H1 (cell line): ENCODE measurements around the gene APOL3. TPM values are rescaled to one million over a fixed set of nuclear protein-coding genes. Genes with fewer than 3 reads are reported as not detected.

ENCODE experiments used
- CTCF ChIA-PET: fragments of 300-600 bp; sonication (Branson Sonifier 250); formaldehyde crosslinking; loops from one replicate; lab custom pipeline; 2021; ENCODE audit not compliant: partially characterized antibody; lab: Charles Lee
- POLR2A ChIA-PET: fragments of 300-600 bp; sonication (Branson Sonifier 250); formaldehyde crosslinking; loops from one replicate; lab custom pipeline; 2021; ENCODE audit warnings: inconsistent platforms; ENCODE audit not compliant: partially characterized antibody; lab: Charles Lee
- DNase-seq, 2 experiments: peaks; one replicate each; pipeline versions ENCODE4 v3.0.0 to v3.0.0-alpha.2; 2010 to 2022; ENCODE audit warnings: low spot score in 2 of 2, low read depth in 1 of 2, mixed read lengths in 1 of 2
- FAIRE-seq: peaks from 2 replicates; lab custom pipeline; 2011; peaks lifted over from hg19 to GRCh38; lab: Jason Lieb, UNC
- H2AFZ ChIP-seq: 2 replicates; pipeline ENCODE4 v1.8.1; 2012; ENCODE audit warnings: low read length, inconsistent platforms
- H2AK5ac ChIP-seq: 2 replicates; pipeline ENCODE4 v1.6.1; 2013; ENCODE audit warnings: low read depth, low read length
- H2BK120ac ChIP-seq: replicated peaks from 2 replicates; pipeline ENCODE3; 2013; ENCODE audit warnings: low read depth, low read length, inconsistent platforms
- H2BK12ac ChIP-seq: 2 replicates; pipeline ENCODE4 v1.6.1; 2013; ENCODE audit warnings: low read depth, low read length
- H2BK15ac ChIP-seq: 2 replicates; pipeline ENCODE4 v1.6.1; 2013; ENCODE audit warnings: low read length
- H2BK20ac ChIP-seq: 2 replicates; pipeline ENCODE4 v1.6.1; 2013; ENCODE audit warnings: low read length
- H2BK5ac ChIP-seq: 2 replicates; pipeline ENCODE4 v1.6.1; 2013; ENCODE audit warnings: low read depth, low read length
- H3K14ac ChIP-seq: 2 replicates; pipeline ENCODE4 v1.6.1; 2013; ENCODE audit warnings: inconsistent platforms; ENCODE audit not compliant: insufficient read length
- H3K18ac ChIP-seq: 2 replicates; pipeline ENCODE4 v1.6.1; 2013; ENCODE audit warnings: low read length; ENCODE audit errors: extremely low read depth
- H3K23ac ChIP-seq: 2 replicates; pipeline ENCODE4 v1.6.1; 2013; ENCODE audit warnings: inconsistent platforms; ENCODE audit not compliant: insufficient read length
- H3K23me2 ChIP-seq: 2 replicates; pipeline ENCODE4 v1.6.1; 2013; ENCODE audit warnings: low read depth, low read length
- H3K27ac ChIP-seq: 2 replicates; pipeline ENCODE4 v1.6.1; 2011; ENCODE audit warnings: low read depth, low read length, inconsistent platforms
- H3K27me3 ChIP-seq, 4 experiments: replicated peaks in 1 of 4; 1 replicate in 1 of 4; 2 replicates in 3 of 4; pipeline versions ENCODE4 v1.6.1 to v1.8.1; 2011 to 2013; ENCODE audit warnings: low read length in 3 of 4, mild to moderate bottlenecking in 3 of 4, inconsistent platforms in 2 of 4, mixed read lengths in 2 of 4, moderate library complexity in 1 of 4; ENCODE audit not compliant: control insufficient read depth in 3 of 4, insufficient read depth in 3 of 4; ENCODE audit errors: extremely low read depth in 1 of 4
- H3K36me3 ChIP-seq, 4 experiments: 2 replicates each; pipeline versions ENCODE4 v1.6.1 to v1.8.1; 2011 to 2013; ENCODE audit warnings: mild to moderate bottlenecking in 4 of 4, low read length in 3 of 4, moderate library complexity in 2 of 4, control low read depth in 1 of 4, inconsistent platforms in 1 of 4; ENCODE audit not compliant: insufficient read depth in 4 of 4, control insufficient read depth in 2 of 4
- H3K4ac ChIP-seq: replicated peaks from 2 replicates; pipeline ENCODE3; 2013; ENCODE audit warnings: low read length, low read depth, mixed read lengths, inconsistent platforms; ENCODE audit not compliant: insufficient read length
- H3K4me1 ChIP-seq, 4 experiments: replicated peaks in 1 of 4; 1 replicate in 1 of 4; 2 replicates in 3 of 4; pipeline versions ENCODE4 v1.6.1 to v1.8.1; 2011 to 2013; ENCODE audit warnings: low read length in 3 of 4, inconsistent platforms in 2 of 4, mixed read lengths in 1 of 4; ENCODE audit not compliant: insufficient read depth in 4 of 4, control insufficient read depth in 3 of 4
- H3K4me2 ChIP-seq, 2 experiments: 2 replicates each; pipeline versions ENCODE4 v1.6.1 to v1.8.1; 2011 to 2013; ENCODE audit warnings: low read depth in 2 of 2, low read length in 2 of 2, control low read depth in 1 of 2, inconsistent platforms in 1 of 2, mild to moderate bottlenecking in 1 of 2; ENCODE audit not compliant: insufficient read depth in 1 of 2
- H3K4me3 ChIP-seq, 4 experiments: fragments of 200-600, 300-600 bp in 1 of 4; sonication (generic), shearing (Covaris generic), sonication (Bioruptor Twin) in 1 of 4; 2 replicates each; pipeline versions ENCODE4 v1.5.1 to v1.8.1; 2011 to 2016; ENCODE audit warnings: low read length in 4 of 4, low read depth in 3 of 4, control low read depth in 2 of 4, inconsistent platforms in 2 of 4, mild to moderate bottlenecking in 2 of 4, mixed read lengths in 1 of 4, moderate library complexity in 1 of 4; ENCODE audit not compliant: insufficient read depth in 2 of 4; ENCODE audit errors: extremely low read depth in 1 of 4
- H3K56ac ChIP-seq: replicated peaks from 2 replicates; pipeline ENCODE3; 2013; ENCODE audit warnings: low read depth, mild to moderate bottlenecking, mixed read lengths, low read length, inconsistent platforms; ENCODE audit not compliant: insufficient read length
- H3K79me1 ChIP-seq: 2 replicates; pipeline ENCODE4 v1.6.1; 2013; ENCODE audit warnings: low read depth, low read length, control low read depth
- H3K79me2 ChIP-seq, 2 experiments: 2 replicates each; pipeline versions ENCODE4 v1.6.1 to v1.8.1; 2012 to 2013; ENCODE audit warnings: low read length in 2 of 2, mild to moderate bottlenecking in 2 of 2, inconsistent platforms in 1 of 2; ENCODE audit not compliant: insufficient read depth in 2 of 2, control insufficient read depth in 1 of 2
- H3K9ac ChIP-seq, 4 experiments: replicated peaks in 1 of 4; 1 replicate in 1 of 4; 2 replicates in 3 of 4; pipeline versions ENCODE4 v1.6.1 to v1.8.1; 2011 to 2013; ENCODE audit warnings: low read depth in 3 of 4, low read length in 3 of 4, control low read depth in 2 of 4, mild to moderate bottlenecking in 2 of 4, moderate library complexity in 2 of 4, inconsistent platforms in 1 of 4; ENCODE audit errors: extremely low read depth in 1 of 4
- H3K9me3 ChIP-seq, 2 experiments: 2 replicates each; pipeline versions ENCODE4 v1.6.1 to v1.8.1; 2012 to 2013; ENCODE audit warnings: mild to moderate bottlenecking in 2 of 2, moderate library complexity in 2 of 2, control low read depth in 1 of 2, inconsistent platforms in 1 of 2, low read depth in 1 of 2, low read length in 1 of 2, mixed read lengths in 1 of 2; ENCODE audit not compliant: insufficient read depth in 2 of 2
- H4K20me1 ChIP-seq, 2 experiments: replicated peaks in 1 of 2; 2 replicates each; pipeline versions ENCODE3 to v1.8.1; 2011 to 2013; ENCODE audit warnings: inconsistent platforms in 2 of 2, low read length in 2 of 2, mild to moderate bottlenecking in 1 of 2; ENCODE audit not compliant: insufficient read depth in 2 of 2, control insufficient read depth in 1 of 2
- H4K5ac ChIP-seq: 2 replicates; pipeline ENCODE4 v1.6.1; 2013; ENCODE audit warnings: low read length, low read depth, mixed read lengths, inconsistent platforms; ENCODE audit not compliant: insufficient read length
- H4K8ac ChIP-seq: 2 replicates; pipeline ENCODE4 v1.8.0; 2013; ENCODE audit warnings: mild to moderate bottlenecking, moderate library complexity, low read length, inconsistent platforms; ENCODE audit not compliant: insufficient read depth; ENCODE audit errors: extremely low read depth
- H4K91ac ChIP-seq: replicated peaks from 2 replicates; pipeline ENCODE3; 2013; ENCODE audit warnings: low read length, mixed read lengths, inconsistent platforms; ENCODE audit not compliant: insufficient read length
- CREB1 ChIP-seq: IDR thresholded peaks from 2 replicates; pipeline ENCODE4 v1.6.1; 2012; ENCODE audit warnings: inconsistent platforms
- CTBP2 ChIP-seq: IDR thresholded peaks from 2 replicates; pipeline ENCODE4 v1.7.0; 2011; ENCODE audit warnings: borderline replicate concordance, mild to moderate bottlenecking, moderate library complexity, mixed read lengths, low read length; ENCODE audit not compliant: insufficient read depth, insufficient read length
- POLR2AphosphoS5 ChIP-seq: IDR thresholded peaks from 2 replicates; pipeline ENCODE4 v1.6.1; 2011; ENCODE audit warnings: low read depth, low read length
- RAD21 ChIP-seq, 2 experiments: IDR thresholded peaks in 1 of 2; conservative IDR thresholded peaks in 1 of 2; 2 replicates each; pipeline ENCODE4 v1.6.1; 2011; ENCODE audit warnings: low read depth in 2 of 2, low read length in 2 of 2, improper control_type of control experiment in 1 of 2, inconsistent platforms in 1 of 2, mild to moderate bottlenecking in 1 of 2, moderate library complexity in 1 of 2
- RBBP5 ChIP-seq: IDR thresholded peaks from 2 replicates; pipeline ENCODE4 v1.7.1; 2012; ENCODE audit warnings: low read depth, mild to moderate bottlenecking, inconsistent platforms, low read length, moderate library complexity, borderline replicate concordance
- SRF ChIP-seq: IDR thresholded peaks from 2 replicates; pipeline ENCODE4 v1.6.1; 2011; ENCODE audit warnings: mild to moderate bottlenecking, low read depth, low read length, moderate library complexity
- SUZ12 ChIP-seq: fragments of 200-600 bp; sonication (generic); IDR thresholded peaks from 2 replicates; pipeline ENCODE4 v1.6.1; 2012; ENCODE audit warnings: mild to moderate bottlenecking, inconsistent platforms, low read length, moderate library complexity, mixed read lengths
- WGBS, 2 experiments: shearing (Covaris generic) in 1 of 2; methylation state at CpG; one replicate each; pipeline versions ENCODE4 v1.1.6 to v1.1.7; 2013 to 2015; ENCODE audit warnings: low lambda C conversion rate in 2 of 2, mixed read lengths in 2 of 2, inconsistent platforms in 1 of 2, low coverage in 1 of 2, missing lambda C conversion rate in 1 of 2; ENCODE audit not compliant: insufficient replicate concordance in 2 of 2, insufficient coverage in 1 of 2, insufficient read length in 1 of 2; ENCODE audit errors: extremely low coverage in 1 of 2, missing lambda C conversion rate in 1 of 2; 5-methylcytosine and 5-hydroxymethylcytosine counted together
- polyA plus RNA-seq, 7 experiments: library from polyadenylated mRNA; depleted of rRNA in 3 of 7; stranded (reverse) in 5 of 7; unstranded in 2 of 7; fragments of >200 nt in 5 of 7; fragments of 200-250 nt in 2 of 7; gene quantifications; 1 replicate in 5 of 7; 2 replicates in 1 of 7; 4 replicates in 1 of 7; pipeline versions ENCODE4 v1.2.1 to v1.2.3, GENCODE V29; 2011 to 2013; ENCODE audit warnings: missing spikeins in 2 of 7, mixed read lengths in 2 of 7
- total RNA-seq: library from RNA; stranded (reverse); fragmentation: NEBNext Ultra II Directional; extraction: Animal tissue kit (Norgen Biotek cat#: 25700); gene quantifications from 2 replicates; pipeline ENCODE4 v1.2.1, GENCODE V29; 2021

APOL3 gene
- total and polyA plus RNA-seq, 2 of the 8 experiments (the other 6 are each of a cell fraction or from before 2014, with no cell fraction given) = 0.12 TPM; not detected in 1

- ChIA-PET CTCF (interaction anchor here (1.1 to 8.4 kb wide), 7 partner anchors 9 to 318 kb away, joined by 3 to 86 read pairs (median 4); no protein-coding TSS in a partner anchor), POLR2A (no interaction called here)
- DNase-seq (no peak), FAIRE-seq (no peak)
- no peak for TF ChIP-seq CTBP2
- no peak for TF ChIP-seq SUZ12
- no peak for TF ChIP-seq RBBP5
- TF ChIP-seq SRF = no peak
- no peak for TF ChIP-seq CREB1
- no peak for TF ChIP-seq POLR2AphosphoS5
- TF ChIP-seq RAD21 (IDR thresholded peaks at IDR 0.05 in 1 of 2, conservative IDR thresholded peaks at IDR 0.05 in 1 of 2; ENCODE audit: low read depth in 2 of 2, low read length in 2 of 2) = no peak
- Histone ChIP-seq H3K4me2 (0 out of 4 replicates have a peak overlapping the region, but pooled peaks of 1 of the 2 experiments have one; percentile 15), H2BK20ac (no peak overlapping the region), H3K23me2 (0 out of 2 replicates have a peak, but pooled peaks cover 1% of the 10 kb centered on the region), H3K79me2 (no peaks in the 10 kb centered on the region), H3K36me3 (no peaks in the 10 kb centered on the region), H4K20me1 (no peaks in the 10 kb centered on the region), H2AFZ (no peak overlapping the region), H3K9me3 (no peaks in the 10 kb centered on the region), H3K14ac (no peak overlapping the region), H4K91ac (no peak overlapping the region), H3K79me1 (no peaks in the 10 kb centered on the region), H3K27ac (no peak overlapping the region), H3K9ac (no peak overlapping the region), H4K5ac (no peak overlapping the region), H3K56ac (no peak overlapping the region), H4K8ac (no peak overlapping the region), H2BK120ac (no peak overlapping the region), H3K27me3 (no peaks in the 10 kb centered on the region), H2BK15ac (no peak overlapping the region), H3K4me3 (no peak overlapping the region), H3K18ac (no peak overlapping the region), H2BK12ac (no peak overlapping the region), H3K4ac (no peak overlapping the region), H3K23ac (no peak overlapping the region), H2BK5ac (no peak overlapping the region), H2AK5ac (no peak overlapping the region), H3K4me1 (peaks cover 5 to 10% (median 8%) of the 10 kb centered on the region in 4 experiments)
- 73% methylated on average over 4 of the region's 4 CpGs; no CpG with 5 or more reads in 1 of the 2 experiments for WGBS, 2 experiments
Measured at GRCh38 chr22:36145881-36146280, 14.7 kb downstream of the APOL3 start.
